IPS DF 19.7 (cell line): ENCODE data around the gene CDH23.
"Not testable (repeated sequence)": the region's sequence is repeated elsewhere in the genome, so short reads cannot be mapped to it uniquely, and the experiment has no call there.

Experiments used
- DNase-seq: peaks from one replicate; pipeline ENCODE4 v3.0.0-alpha.2; 2013; ENCODE audit warnings: low read depth, low spot score

The CDH23 gene

DNA sequence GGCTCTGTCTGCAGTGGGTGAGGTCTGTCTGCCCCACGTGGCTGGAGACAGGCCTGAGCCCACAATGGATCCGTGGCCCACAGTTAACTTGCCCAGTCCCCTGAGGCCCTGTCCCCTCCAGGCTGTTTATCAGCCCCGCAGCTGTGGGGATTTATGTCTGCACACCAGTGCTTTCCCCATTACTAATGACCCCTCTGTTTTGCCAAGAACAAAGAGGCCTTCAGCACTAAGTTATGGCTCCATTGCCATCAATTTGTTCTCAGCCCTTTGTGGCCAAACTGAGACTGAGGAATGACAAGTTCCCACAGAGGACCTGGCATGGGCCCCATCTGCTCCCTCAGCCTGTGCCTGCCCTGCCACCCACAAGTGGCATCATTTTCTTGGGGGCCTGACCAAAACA lies 184.7 kb downstream of the CDH23 start:
- DNase-seq, result no peak

- no peak for DNase-seq
These were observed 185.3 kb downstream of the CDH23 start for GRCh38 chr10:71582019-71582418.

GRCh38 chr10:71582506-71583475 lies 186.1 kb downstream of the CDH23 start:
- no peak for DNase-seq

DNA sequence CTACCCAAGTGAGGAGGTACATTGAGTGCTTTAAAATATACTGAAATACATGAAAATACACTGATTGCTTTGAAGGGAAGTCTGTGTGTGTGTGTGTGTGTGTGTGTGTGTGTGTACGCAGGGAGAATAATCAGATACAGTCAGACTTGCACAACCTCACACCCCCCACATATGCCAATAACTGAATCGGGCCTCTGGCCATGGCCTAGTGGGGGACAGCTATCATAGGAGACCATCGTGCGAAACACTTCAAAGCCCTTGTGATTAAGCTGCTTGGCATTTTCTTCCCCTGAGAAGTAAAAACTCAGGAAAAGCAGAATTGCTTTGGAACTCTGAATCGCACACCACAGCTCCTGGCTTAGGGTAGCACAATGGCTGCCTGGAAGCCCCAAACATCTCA lies 187.7 kb downstream of the CDH23 start:
- DNase-seq, result no peak

DNA sequence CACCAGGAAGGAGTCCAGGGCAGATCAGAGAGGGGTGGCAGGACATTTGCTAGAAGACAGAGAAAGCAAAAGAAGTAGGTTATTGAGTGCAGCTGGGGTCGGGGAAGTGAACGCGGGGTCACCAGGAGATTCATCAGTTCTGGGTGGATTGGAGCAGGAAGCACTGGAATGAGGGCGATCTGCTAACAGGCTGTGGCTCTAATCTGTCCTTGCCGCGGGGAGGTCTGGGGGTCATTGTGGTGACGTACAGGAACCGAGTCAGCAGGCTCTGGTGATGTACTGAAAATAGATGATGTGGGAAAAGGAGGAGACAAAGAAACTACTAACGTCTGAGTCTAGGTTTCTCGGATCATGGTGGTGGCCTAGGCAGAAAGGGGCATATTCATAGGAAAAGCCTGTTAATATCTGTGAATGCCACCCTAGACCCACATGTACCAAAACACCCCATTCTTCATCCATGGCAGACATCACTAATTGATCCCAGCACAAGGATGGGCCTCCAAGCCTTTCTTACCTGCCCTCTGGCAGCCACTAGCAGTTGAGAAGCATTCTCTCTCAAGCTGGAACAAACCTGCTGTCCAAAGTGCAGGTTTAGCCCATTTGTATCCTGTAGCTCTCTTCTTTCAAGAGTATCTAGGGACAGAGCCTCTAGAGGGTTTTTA lies 188.3 kb downstream of the CDH23 start:
- no peak for DNase-seq

- no peak for DNase-seq
These were observed 189.0 kb downstream of the CDH23 start for GRCh38 chr10:71585564-71586290.

DNA sequence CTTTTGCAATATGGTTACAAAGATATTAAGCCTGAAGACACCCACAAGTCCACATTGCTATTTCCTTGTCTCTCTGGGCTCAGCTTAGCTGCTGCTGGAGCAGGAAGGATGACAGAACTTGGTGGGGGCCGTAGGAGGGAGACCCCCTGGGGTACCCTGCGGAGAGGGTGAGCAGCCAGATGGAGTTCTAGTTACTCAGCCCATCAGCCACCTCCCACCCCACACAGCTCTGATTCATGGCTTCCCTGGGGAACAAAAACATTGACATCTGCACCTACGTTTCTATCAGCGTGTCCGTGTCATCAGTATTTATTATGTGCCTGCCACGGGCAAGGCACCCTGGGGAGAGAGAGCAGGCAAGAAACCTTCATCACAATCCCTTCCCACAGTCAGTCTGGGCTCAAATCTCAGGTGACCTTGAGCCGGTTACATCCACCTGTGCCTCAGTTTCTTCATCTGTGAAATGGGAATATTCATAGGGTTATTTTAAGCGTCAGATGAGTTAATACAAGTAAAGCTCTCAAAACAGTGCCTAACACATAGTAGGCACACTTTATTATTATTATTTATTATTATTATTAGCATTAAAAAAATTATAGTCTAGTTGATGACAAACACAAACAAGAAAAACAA lies 191.3 kb downstream of the CDH23 start:
- DNase-seq, result no peak

DNA sequence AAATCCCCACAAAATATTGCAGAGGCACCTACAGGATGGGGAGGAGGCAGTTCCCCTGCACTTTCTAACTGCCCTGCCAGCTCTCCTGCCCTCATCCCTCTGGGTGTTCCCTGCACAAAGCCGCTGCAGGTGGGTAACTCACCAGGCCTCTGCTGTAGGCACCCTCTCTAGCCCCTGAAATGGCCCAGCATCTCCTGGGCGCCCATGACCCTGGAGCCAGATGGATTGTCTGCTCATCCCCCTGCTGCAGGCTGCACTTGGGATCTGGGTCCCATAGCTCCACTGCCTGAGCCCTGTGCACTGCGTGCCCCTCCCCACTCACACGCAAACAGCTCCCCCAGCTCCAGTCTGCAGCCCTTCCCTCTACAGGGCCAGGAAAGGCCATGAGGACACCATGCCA lies 192.0 kb downstream of the CDH23 start:
- DNase-seq, result no peak

DNA sequence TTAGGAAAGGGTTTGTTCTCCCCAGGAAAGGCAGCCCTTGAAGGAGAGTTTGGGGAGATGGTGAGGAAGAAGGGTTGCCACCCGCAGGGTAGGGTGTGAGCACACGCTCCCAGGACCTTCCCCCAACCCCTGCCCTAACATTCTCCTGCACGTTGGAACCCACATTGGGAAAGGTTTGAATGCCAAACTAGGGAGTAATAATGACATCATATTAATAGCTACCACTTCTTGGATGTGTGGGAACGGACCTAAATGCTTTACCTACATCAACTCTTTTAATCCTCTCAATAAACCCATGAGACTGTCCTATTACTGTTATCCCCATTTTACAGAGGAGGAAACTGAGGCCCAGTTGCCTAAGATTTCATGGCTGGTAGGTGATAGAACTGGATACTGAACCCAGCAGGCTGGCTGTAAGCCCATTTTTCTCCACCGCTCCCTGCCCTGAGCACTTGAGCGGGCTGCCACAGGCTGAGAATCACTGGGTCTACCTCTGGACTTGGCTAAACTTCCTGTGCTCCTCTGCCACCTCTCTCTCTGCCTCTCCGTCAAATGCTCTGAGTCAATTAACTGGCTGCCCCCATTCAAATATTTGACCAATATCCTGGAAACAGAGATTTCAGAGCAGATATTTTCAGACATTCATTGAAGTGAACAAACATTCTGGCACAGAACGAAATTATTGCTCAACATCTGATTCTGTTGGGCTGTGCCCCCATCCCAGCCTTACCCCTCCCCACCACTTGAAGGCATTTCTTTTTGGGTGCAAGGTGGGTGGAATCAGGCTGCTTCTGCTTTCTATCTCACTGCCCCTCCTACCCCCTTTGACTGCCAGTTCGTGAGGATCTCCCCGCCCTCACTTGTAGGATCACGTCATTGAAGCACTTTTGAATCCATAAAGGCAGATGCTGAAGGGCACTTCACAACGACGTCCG lies 193.2 kb downstream of the CDH23 start:
- no peak for DNase-seq

DNA sequence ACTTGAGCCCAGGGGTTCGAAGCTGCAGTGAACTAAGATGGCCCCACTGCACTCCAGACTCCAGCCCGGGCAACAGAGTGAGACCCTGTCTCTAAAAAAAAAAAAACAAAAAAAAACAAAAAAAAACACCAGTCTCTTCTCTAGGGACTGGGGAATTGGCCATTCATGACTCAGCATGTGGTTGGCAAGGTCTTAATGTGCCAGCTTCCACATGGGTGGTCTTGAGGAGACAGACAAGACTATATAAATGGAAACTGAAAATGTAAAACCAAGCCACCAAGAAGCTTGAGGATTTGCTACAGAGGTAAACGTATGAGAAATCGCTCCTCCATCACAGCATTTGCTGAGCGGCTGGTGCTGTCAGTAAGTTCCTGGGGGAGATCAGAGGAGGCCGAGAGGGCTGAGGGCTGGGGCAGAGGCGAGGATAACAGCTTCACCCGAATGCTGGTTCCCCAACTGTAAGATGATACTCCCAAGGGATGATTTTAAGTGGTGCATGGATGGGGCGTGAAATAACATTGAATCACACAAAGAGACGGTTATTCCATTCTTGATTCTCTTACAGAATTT lies 194.1 kb downstream of the CDH23 start:
- no peak for DNase-seq

GRCh38 chr10:71594934-71595571 lies 198.3 kb downstream of the CDH23 start:
- DNase-seq, result no peak

DNA sequence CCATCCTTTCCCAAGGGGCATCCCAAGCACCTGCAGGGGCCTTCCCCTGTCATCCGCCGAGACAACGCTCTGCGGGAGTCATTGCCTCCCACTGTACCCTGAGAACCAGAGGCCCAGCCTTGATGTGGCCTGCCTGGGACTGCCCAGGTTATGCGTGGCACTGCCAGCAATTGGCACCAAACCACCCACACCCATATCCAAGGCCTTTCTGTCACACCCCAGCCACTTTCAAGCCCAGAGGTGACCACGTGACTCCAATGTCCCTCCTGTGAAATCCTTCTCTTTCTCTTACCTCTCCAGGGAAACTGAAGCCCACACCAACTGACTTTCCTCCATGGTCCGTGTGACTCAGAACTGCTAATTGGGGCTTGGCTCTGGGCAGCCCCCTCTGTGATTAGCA lies 198.9 kb downstream of the CDH23 start:
- no peak for DNase-seq

- no peak for DNase-seq
These were observed 199.4 kb downstream of the CDH23 start for GRCh38 chr10:71596127-71596526.

- DNase-seq, result no peak
These were observed 200.0 kb downstream of the CDH23 start for GRCh38 chr10:71596759-71597158.

- no peak for DNase-seq
These were observed 201.2 kb downstream of the CDH23 start for GRCh38 chr10:71597821-71598498.

DNA sequence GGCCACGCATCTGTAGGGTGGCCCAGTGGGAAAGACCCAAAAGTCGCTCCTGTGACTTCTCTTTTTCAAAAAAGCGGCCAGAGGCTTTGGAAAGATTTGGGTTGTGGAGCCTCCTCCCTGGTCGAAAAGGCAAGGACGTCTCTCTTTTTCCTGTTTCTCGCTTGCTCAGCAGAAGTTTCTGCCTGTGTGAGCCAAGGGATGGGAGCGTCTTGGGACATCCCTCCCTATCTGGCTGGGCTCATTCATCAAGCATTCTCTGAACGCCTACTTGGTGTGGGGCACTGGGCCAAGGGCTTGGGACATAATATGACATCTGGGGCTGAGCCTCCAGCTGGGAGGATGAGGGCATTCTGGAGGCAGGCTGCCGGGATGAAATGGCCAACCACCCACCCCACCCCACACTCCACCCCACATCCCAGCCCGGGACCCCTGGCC lies 201.9 kb downstream of the CDH23 start:
- no peak for DNase-seq

DNA sequence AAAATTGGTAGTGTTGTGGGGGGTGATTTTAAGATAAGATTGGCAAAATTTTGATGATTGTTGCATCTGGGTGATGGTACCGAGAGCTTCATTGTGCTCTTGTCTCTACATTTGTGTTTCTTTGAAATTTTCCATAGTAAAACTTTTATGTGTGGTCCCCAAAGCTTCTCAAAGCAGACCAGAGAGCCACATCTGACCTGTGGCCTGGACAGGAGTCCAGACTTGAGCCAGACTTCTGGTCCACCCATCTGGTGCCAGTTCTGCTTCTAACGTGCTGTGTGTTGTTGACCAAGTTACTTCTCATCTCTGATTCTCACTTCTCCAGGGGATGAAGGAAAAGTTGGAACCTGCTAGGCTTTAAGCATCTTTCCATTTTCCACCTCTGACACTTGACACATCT lies 202.8 kb downstream of the CDH23 start:
- no peak for DNase-seq

GRCh38 chr10:71600242-71600641 lies 203.5 kb downstream of the CDH23 start:
- DNase-seq, result not testable (repeated sequence)

DNA sequence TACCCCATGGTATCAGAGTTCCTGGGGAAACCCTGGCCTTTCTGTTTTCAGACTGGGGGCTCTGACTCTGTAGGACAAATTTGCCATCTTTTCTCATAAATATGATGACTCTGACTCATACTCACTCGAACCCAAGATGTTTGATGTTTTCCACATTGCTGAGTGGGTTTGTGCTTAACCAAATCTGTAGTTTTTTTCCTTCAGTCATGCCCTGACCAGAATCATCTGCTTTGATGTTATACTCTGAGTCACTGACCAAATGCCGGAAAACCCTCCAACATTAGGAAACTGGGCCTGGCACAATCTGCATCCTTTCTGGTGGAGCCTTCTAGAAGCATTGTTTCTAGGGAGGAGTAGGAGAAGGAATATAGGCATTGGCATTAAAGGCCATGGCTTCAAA lies 204.1 kb downstream of the CDH23 start:
- no peak for DNase-seq
